Lung (tissue), 12 donors: Measurements from ENCODE around the gene RERG. TPM values are rescaled to one million over a fixed set of nuclear protein-coding genes. Genes with fewer than 3 reads are reported as not detected.

ENCODE experiments used
- ATAC-seq: fragments of 200-7000 bp; cut with Tn5 transposase; one replicate; pipeline ENCODE4 v1.9.1; 2020; ENCODE audit warnings: moderate number of reproducible peaks; ENCODE audit not compliant: insufficient read depth, low FRiP score
- DNase-seq, 3 donors: peaks; one replicate each; pipeline ENCODE4 v3.0.0-alpha.2; 2013 to 2017
- H3K27ac ChIP-seq, 2 donors: one replicate each; pipeline ENCODE4 v1.5.1; 2013; ENCODE audit warnings: mild to moderate bottlenecking in 2 of 2, moderate library complexity in 2 of 2, control low read depth in 1 of 2, inconsistent platforms in 1 of 2, low read depth in 1 of 2, low read length in 1 of 2
- H3K27me3 ChIP-seq, 3 donors: one replicate each; pipeline ENCODE4 v1.5.1; 2013; ENCODE audit warnings: low read length in 2 of 3; ENCODE audit not compliant: control insufficient read depth in 3 of 3, insufficient read depth in 3 of 3
- H3K36me3 ChIP-seq, 4 donors: one replicate each; pipeline ENCODE4 v1.5.1; 2013; ENCODE audit warnings: low read length in 4 of 4, mild to moderate bottlenecking in 1 of 4, moderate library complexity in 1 of 4; ENCODE audit not compliant: control insufficient read depth in 4 of 4, insufficient read depth in 4 of 4
- H3K4me1 ChIP-seq, 5 donors: one replicate each; pipeline ENCODE4 v1.5.1; 2013; ENCODE audit warnings: low read length in 5 of 5, mild to moderate bottlenecking in 2 of 5, moderate library complexity in 1 of 5; ENCODE audit not compliant: control insufficient read depth in 5 of 5, insufficient read depth in 5 of 5
- H3K4me3 ChIP-seq: one replicate; pipeline ENCODE4 v1.5.1; 2013; ENCODE audit warnings: mild to moderate bottlenecking, control low read depth, moderate library complexity
- H3K9ac ChIP-seq, 2 donors: one replicate each; pipeline ENCODE4 v1.5.1; 2013; ENCODE audit warnings: low read length in 2 of 2, control low read depth in 1 of 2; ENCODE audit not compliant: insufficient read depth in 1 of 2
- H3K9me3 ChIP-seq, 4 donors: one replicate each; pipeline ENCODE4 v1.5.1; 2013; ENCODE audit warnings: low read length in 3 of 4, mild to moderate bottlenecking in 1 of 4, moderate library complexity in 1 of 4; ENCODE audit not compliant: control insufficient read depth in 4 of 4, insufficient read depth in 3 of 4
- CTCF ChIP-seq: IDR thresholded peaks from 2 replicates; pipeline ENCODE4 v1.5.1; 2012; ENCODE audit warnings: mild to moderate bottlenecking; ENCODE audit errors: control extremely low read depth, extremely low read depth
- WGBS, 2 donors: extraction: QIAGEN DNeasy Blood & Tissue Kit; methylation state at CpG; one replicate each; pipeline ENCODE4 v1.1.7; 2013; 5-methylcytosine and 5-hydroxymethylcytosine counted together
- polyA plus RNA-seq, 2 donors: library from polyadenylated mRNA; stranded (reverse); fragments of 200-250 nt; gene quantifications; one replicate each; pipeline ENCODE4 v1.2.1, GENCODE V29; 2013
- total RNA-seq, 2 donors: library from RNA; depleted of rRNA in 1 of 2; stranded (reverse); fragments of >200 nt in 1 of 2; gene quantifications; one replicate each; pipeline ENCODE4 v1.2.1, GENCODE V29; 2014 to 2021
- donor health status: control.
- donor health status: control.
- donor health status: Bipolar disorder and iron deficiency.
- donor health status: healthy.
- donor health status: DM: yes; HTN: yes; CAD: no.

Gene RERG
- total and polyA plus RNA-seq, 4 donors: 3.3 to 20.1 (median 8.5) TPM

GRCh38 chr12:15115434-15115833, 105.8 kb downstream of the RERG start:
- no peak overlapping the region for H3K4me3 ChIP-seq
- ATAC-seq (no peak), DNase-seq (no peak)
- H3K9me3 ChIP-seq: no peaks in the 10 kb centered on the region
- no peak for TF ChIP-seq CTCF
- no peak overlapping the region for H3K27ac ChIP-seq
- no peaks in the 10 kb centered on the region for H3K27me3 ChIP-seq
- no peaks in the 10 kb centered on the region for H3K36me3 ChIP-seq
- H3K9ac ChIP-seq: no peak overlapping the region
- H3K4me1 ChIP-seq: no peaks in the 10 kb centered on the region
- WGBS, 2 donors: 98 to 100% methylated on average over 3 of the region's 3 CpGs

GRCh38 chr12:15114501-15114900, 106.7 kb downstream of the RERG start:
- no peaks in the 10 kb centered on the region for H3K9me3 ChIP-seq
- no peaks in the 10 kb centered on the region for H3K36me3 ChIP-seq
- no peaks in the 10 kb centered on the region for H3K4me1 ChIP-seq
- no peak overlapping the region for H3K9ac ChIP-seq
- no peak for TF ChIP-seq CTCF
- no peak overlapping the region for H3K4me3 ChIP-seq
- no peak for ATAC-seq
- no peaks in the 10 kb centered on the region for H3K27me3 ChIP-seq
- WGBS, 2 donors: 92 to 95% methylated on average over 4 of the region's 4 CpGs
- H3K27ac ChIP-seq: no peak overlapping the region
- DNase-seq: no peak

GRCh38 chr12:15092826-15093225, 128.4 kb downstream of the RERG start:
- Histone ChIP-seq H3K27ac (no peak overlapping the region), H3K27me3 (no peaks in the 10 kb centered on the region), H3K9me3 (no peaks in the 10 kb centered on the region), H3K4me3 (no peak overlapping the region), H3K36me3 (no peaks in the 10 kb centered on the region), H3K9ac (no peak overlapping the region), H3K4me1 (no peaks in the 10 kb centered on the region)
- no peak for TF ChIP-seq CTCF
- no peak for DNase-seq
- 27 to 34% methylated on average over 1 of the region's 1 CpG for WGBS, 2 donors
- ATAC-seq: no peak

GRCh38 chr12:15090441-15090840, 130.8 kb downstream of the RERG start:
- Histone ChIP-seq H3K9ac (no peak overlapping the region), H3K27me3 (no peaks in the 10 kb centered on the region), H3K36me3 (no peaks in the 10 kb centered on the region), H3K27ac (no peak overlapping the region), H3K9me3 (no peaks in the 10 kb centered on the region), H3K4me1 (no peaks in the 10 kb centered on the region), H3K4me3 (no peak overlapping the region)
- no peak for TF ChIP-seq CTCF
- 81 to 82% methylated on average over 2 of the region's 2 CpGs for WGBS, 2 donors
- DNase-seq (no peak), ATAC-seq (no peak)
